HG03354 (cell line): ENCODE measurements around the gene RNU7-1.
A peak's percentile ranks its signal among the peaks of the same experiment; 100 is the strongest.

ENCODE experiments used
- ATAC-seq: cut with Tn5 transposase; IDR thresholded peaks from one replicate; pipeline ENCODE4 v1.9.1; 2021; ENCODE audit warnings: mild to moderate bottlenecking; ENCODE audit not compliant: unreplicated experiment, poor library complexity, severe bottlenecking

The RNU7-1 gene

DNA sequence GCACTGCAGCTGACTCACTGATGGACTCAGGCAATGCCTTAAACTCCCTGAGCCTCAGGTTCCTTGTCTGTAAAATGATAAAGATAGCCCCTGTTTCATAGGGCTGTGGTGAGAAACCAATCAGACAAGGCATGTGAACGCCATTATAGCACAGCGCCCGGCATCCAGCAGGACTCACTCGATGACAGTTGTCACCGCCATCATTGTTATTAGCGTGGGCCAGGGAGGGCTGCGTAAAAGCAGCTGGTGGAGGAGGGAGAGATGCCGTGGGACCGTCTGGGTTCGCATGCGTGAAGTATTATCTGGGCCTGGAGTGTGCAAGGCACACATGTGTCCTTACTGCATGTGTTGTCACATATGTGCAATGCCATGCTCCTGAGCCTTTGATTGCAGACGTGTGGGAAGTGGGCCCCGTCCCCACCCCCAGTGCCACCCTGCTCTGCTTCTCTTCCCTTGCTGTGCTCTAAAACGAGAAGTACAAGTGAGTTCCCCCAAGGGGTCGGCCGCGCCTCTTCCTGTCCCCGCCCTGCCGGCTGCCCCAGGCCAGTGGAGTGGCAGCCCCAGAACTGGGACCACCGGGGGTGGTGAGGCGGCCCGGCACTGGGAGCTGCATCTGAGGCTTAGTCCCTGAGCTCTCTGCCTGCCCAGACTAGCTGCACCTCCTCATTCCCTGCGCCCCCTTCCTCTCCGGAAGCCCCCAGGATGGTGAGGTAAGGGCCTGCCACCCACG is 7.4 kb downstream of the RNU7-1 start, which contains the start of gene PTPN6:
Gene PTPN6 (plus strand): TSS at position 546 of the 730 bp plus-strand sequence. CDS start 157 bp downstream, at position 703.
- no peak for ATAC-seq

DNA sequence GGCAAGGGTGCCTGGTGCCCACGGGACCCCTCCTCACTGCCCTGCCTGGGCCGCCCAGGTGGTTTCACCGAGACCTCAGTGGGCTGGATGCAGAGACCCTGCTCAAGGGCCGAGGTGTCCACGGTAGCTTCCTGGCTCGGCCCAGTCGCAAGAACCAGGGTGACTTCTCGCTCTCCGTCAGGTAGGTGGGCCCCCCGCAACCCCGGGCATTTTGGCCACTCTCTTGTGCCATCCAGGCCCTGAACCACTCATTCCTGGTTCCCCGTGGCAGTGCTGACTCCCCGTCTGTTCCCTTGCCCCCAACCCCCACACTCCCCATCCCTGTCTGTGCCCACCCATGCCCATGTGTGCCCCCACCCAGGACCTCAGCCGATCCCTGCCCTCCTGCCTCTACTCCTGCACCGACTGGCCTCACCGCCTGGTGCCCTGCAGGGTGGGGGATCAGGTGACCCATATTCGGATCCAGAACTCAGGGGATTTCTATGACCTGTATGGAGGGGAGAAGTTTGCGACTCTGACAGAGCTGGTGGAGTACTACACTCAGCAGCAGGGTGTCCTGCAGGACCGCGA is 8.0 kb downstream of the RNU7-1 start:
- no peak for ATAC-seq

- no peak for ATAC-seq
Observed at GRCh38 chr12:6952121-6952862, 8.7 kb downstream of the RNU7-1 start.

GRCh38 chr12:6952863-6953441 is 9.3 kb downstream of the RNU7-1 start:
- peak; percentile 5 for ATAC-seq

DNA sequence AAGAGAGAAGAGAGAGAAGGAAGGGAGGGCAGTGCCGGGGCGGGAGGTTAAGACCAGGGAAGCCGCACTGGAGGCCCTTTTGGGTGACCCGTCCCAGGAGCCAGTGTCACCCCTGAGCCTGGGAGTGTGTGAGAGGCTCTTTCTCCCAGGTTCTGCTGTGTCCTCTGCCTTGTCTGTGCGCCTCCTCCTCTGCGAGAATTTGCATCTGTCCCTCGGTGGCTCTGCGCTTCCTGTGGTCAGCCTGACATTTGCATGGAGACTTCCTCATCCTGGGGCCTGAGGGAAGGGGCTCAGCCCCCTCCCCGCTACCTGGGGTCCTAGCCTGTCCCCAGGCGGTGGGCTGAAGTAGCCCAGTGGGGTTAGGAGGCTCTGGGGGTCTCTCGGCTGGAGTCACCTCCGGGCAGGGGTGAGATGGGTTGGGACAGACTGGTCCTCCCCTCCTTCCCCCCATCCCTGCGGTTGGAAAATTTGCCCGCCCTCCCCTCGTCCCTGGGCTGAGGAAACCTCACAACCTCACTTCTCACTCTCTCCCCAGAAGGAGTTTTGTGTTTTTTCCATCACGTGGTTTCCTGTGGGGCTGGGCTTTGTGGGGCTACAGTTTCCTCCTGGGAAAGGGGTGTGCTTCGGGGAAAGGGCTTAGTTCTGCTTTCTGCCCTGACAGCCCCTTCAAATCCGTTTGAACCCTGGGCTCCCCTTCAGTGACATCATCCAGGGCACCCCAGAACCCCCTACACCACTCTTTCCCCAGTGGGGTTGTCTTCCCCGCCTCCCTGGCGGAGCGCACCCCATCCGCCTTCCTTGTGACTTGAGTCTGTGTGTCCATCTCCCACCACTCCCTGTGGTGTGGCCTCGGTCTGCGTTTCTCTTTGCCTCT is 10.1 kb downstream of the RNU7-1 start:
- peak; percentile 50 for ATAC-seq

DNA sequence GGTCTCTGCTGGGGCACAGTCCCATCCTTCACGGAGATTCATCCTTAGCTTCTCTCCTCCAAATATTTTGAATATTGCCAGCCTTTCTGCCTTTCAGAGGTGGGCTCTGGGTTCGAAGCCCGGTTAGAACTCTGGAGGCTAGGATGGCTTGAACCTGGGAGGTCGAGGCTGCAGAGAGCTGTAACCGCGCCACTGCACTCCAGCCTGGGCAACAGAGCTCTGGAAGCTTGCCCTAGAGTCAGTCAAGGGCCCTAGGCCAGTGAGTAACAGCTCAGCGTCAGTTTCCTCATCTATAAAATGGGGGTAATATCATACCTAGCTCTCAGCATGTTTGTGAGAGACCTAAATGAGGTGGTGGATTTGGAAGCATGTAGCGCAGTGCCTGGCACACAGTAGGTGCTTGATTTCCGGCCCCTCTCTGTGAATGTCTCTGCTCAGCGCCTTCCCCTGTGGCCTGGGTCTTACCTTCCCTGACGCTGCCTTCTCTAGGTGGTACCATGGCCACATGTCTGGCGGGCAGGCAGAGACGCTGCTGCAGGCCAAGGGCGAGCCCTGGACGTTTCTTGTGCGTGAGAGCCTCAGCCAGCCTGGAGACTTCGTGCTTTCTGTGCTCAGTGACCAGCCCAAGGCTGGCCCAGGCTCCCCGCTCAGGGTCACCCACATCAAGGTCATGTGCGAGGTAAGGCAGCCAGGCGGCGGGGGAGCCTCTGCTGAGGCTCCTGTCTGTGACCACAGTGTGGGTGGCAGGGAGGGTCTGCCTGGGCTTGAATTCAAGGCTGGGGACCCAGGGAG is 10.9 kb downstream of the RNU7-1 start:
- ATAC-seq, result no peak

GRCh38 chr12:6955108-6956020 is 11.7 kb downstream of the RNU7-1 start:
- no peak for ATAC-seq

GRCh38 chr12:6956021-6956727 is 12.6 kb downstream of the RNU7-1 start:
- no peak for ATAC-seq

DNA sequence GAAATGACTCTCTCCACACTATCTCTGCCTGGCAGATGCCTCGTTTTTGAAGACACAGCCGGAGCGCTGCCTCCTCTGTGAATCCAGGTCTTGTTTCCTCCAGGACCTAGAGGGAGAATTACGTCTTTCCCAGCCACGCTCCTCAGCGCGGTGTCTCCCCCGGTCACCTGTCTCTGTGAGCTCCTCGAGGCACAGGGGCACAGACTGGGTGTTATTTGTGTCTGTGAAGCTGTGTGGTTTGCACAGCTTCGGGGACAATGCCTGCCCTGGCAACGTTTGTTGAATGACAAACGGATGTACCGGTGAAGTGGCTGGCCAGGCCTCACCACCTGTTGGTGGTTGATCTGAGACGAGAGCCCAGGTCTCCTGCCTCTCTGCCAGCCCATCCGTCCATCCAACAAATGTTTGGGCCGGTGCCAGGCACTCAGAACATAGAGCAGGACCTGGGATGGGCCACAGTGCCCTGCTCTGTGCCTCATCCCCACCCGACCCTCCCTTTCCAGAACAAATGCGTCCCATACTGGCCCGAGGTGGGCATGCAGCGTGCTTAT is 13.6 kb downstream of the RNU7-1 start:
- ATAC-seq, result no peak

DNA sequence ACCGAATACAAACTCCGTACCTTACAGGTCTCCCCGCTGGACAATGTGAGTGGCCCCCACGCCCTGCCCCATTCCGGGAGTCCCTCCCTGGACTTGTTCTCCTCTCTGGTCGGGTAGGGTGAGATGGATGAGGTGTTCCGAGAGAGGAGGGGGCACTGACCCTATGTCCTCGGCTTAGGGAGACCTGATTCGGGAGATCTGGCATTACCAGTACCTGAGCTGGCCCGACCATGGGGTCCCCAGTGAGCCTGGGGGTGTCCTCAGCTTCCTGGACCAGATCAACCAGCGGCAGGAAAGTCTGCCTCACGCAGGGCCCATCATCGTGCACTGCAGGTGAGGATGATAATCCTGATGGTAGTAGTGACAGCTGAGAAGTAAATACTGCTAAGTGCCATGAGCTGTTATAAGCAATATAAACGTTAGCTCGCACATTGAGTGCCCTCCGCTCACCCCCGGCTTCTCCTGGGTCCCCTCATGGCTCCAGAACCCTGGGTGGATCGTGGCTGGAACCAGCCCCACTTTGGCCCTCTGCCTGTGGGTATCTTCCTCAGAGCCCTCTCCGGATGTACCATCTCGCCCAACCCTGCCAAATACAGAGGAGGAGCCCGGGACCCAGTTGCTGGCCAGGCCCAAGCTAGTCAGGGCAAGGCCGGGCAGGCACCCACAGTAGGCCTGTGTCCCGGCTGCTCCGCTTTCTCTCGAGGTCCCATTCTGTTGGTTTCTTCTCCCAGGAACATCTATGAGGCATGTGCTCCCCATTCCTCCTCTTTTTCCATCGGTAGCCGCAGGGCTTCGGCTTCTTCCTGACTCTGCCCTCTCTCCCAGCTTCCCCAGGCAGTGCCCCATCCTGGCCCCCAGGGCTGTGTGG is 14.4 kb downstream of the RNU7-1 start:
- ATAC-seq, result no peak

- ATAC-seq, result no peak
Observed at GRCh38 chr12:6958609-6959057, 15.0 kb downstream of the RNU7-1 start.

DNA sequence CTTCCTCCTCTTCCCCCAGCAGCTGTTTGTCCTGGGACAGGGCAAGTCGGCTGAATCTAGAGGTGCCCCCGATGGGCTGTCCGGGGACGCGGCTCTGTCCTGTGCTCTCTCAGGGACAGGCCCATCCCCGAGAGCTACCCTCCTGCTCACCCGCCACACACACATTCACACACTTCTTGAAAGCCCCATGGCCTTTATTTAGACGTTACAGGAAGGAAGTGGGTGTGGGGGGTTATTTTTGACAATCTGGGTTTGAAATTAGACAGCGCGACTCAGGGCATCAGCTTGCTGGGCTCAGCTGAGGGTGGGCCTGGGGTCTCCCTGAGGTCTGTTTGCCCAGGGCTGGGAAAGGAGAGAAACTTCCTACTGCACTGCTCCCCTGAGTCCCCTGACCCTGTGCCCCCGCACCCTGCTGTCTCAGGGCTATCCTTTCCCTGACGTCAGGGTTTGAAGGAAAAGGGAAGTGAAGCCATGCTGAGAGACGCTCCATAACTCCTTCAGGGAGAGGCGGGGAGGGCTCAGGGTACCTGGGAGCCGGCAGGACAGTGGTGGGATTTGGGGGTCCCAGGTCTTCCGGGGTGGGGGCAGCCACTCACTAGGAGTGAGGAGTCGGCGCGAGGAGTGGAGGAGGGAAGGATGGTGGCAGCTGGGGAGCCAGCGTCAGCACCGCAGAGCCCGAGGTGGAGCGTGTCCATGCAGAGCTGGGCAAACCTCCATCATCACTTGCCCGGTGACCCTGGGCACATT is 15.6 kb downstream of the RNU7-1 start:
- peak; percentile 66 for ATAC-seq

DNA sequence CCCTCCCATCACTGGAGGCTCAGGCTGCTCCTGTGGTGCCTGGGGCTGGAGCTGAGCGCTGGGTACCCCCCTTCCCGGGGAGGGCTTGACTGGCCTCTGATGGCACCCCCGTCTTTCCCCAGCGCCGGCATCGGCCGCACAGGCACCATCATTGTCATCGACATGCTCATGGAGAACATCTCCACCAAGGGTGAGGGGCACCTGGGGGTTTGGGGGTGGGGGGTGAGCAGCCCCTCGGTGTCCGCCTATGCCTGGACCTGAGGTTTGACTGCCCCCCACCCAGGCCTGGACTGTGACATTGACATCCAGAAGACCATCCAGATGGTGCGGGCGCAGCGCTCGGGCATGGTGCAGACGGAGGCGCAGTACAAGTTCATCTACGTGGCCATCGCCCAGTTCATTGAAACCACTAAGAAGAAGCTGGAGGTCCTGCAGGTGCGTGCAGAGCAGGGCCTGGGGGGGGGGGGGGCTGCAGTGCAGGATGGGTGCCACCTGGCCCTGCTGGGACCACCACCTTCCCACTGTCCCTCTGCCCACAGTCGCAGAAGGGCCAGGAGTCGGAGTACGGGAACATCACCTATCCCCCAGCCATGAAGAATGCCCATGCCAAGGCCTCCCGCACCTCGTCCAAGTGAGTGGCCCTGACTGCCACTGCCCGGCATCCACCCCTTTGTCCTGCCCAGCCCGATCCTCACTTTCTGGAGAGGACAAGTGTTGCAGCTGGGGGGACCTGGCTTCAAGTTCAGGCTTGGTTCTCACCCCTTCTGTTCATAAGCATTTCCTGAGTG is 16.4 kb downstream of the RNU7-1 start:
- ATAC-seq, result no peak

- ATAC-seq, result no peak
Observed at GRCh38 chr12:6960593-6961277, 17.1 kb downstream of the RNU7-1 start.
